NCI-H1092 (cell line): Measurements from ENCODE around the gene NFKBIE.
"Not testable (repeated sequence)": the region's sequence is repeated elsewhere in the genome, so short reads cannot be mapped to it uniquely, and the experiment has no call there.

Experiments
- DNase-seq: peaks from one replicate; lab custom pipeline; 2025; lab: John Stamatoyannopoulos, UW

Gene NFKBIE, protein sequence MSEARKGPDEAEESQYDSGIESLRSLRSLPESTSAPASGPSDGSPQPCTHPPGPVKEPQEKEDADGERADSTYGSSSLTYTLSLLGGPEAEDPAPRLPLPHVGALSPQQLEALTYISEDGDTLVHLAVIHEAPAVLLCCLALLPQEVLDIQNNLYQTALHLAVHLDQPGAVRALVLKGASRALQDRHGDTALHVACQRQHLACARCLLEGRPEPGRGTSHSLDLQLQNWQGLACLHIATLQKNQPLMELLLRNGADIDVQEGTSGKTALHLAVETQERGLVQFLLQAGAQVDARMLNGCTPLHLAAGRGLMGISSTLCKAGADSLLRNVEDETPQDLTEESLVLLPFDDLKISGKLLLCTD

DNA sequence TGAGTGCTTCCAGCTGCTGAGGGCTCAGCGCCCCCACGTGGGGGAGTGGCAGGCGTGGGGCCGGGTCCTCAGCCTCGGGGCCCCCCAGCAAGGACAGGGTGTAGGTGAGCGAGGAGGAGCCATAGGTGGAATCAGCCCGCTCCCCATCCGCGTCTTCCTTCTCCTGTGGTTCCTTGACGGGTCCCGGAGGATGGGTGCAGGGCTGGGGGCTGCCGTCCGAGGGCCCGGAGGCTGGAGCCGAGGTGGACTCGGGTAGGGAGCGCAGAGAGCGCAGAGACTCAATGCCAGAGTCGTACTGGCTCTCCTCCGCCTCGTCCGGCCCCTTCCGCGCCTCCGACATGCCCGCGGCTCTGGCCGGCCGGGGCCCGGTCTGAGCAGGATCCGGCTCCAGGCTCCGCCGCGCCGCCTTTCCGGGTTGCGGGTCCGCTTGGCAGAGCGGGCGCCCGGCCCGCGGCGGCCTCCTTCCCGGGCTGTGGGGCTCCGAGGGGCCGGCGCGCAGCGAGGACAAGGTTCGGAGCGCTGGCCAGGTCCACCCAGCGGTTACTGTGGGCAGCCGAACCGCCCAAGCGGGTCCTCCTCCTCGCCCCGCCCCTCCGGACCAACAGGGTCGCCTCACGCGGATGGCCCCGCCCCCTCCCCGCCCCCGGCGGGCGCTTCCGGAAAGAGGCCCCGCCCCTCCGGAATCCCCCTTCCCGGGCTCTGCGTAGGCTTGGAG is at the start of gene NFKBIE:
Gene NFKBIE (minus strand): TSS at position 545 of the 715 bp plus-strand sequence. CDS start 205 bp downstream, at position 340.
- DNase-seq: peak; percentile 93

DNA sequence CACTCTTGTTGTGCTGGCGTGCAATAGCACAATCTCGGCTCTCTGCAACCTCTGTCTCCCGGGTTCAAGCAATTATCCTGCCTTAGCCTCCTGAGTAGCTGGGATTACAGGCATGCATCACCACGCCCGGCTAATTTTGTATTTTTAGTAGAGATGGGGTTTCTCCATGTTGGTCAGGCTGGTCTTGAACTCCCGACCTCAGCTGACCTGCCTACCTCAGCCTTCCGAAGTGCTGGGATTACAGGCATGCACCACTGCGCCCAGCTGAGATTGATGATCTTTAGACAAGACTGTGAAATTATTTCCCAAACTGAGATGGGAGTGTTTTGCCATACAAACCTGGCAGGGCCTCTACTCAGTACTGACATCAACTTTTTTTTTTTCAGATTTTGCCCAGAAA is 49.3 kb upstream of the NFKBIE start:
- not testable (repeated sequence) for DNase-seq

DNA sequence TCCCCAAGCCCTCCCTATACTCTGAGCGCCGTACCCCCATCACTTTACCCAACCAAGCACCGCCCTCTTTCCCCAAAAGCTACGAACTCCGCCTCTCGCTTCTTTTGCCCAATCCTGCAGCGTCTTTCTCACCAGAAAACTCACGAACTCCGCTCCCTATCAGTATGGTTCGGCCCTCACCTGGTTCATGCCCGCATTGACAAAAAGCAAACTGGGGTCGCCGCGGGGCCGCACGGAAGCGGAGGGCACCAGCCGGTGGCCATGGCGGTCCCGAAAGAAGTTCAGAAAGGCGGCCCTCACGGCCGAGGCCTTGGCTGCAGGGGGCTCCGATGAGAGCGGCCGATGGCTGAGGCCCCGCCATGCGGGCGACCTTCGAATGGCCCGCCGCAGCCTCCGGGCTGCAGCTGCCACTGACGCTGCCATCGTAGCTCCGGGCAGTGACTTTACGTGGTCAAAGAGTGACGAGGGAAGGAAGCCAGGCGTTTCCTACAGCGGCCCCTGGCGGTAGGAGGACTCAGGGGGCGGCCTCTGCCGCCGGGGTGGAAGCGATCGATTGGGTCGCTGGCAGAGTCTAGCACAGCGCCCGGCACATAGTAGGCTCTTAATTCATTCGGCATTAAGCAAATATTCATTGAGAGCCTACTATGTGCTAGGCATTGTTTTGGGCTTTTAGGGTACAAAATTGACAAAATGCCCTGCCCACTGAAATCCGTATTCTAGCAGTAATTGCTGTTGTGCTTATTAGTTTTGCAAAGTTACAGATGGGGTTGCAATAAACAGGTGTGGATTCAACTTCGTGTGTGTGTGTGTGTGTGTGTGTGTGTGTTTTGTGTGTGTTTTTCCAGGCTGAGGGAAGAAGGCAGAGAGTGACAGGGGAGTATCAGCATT is 47.8 kb upstream of the NFKBIE start, which contains the start of gene AARS2:
Gene AARS2 (minus strand): TSS at position 447 of the 888 bp plus-strand sequence. CDS start 24 bp downstream, at position 423.
- DNase-seq: peak; percentile 90

DNA sequence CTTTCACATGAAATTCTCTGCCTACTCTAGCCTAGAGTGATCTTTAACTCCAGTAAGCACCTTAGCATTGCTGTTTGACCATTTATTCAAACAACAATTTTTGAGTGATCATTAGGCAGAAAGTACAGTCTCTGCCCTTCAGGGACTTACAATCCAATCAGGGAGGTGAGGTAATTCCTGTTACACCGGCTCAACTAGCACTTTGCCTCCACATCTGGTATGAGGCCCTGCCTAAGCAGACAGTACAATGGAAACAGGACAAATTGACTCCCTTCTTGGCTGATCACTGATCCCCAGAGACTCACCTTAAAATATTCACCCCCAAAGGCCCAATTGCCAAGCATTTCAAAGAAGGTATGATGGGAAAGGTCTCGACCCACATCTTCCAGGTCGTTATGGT is 46.4 kb upstream of the NFKBIE start:
- no peak for DNase-seq

DNA sequence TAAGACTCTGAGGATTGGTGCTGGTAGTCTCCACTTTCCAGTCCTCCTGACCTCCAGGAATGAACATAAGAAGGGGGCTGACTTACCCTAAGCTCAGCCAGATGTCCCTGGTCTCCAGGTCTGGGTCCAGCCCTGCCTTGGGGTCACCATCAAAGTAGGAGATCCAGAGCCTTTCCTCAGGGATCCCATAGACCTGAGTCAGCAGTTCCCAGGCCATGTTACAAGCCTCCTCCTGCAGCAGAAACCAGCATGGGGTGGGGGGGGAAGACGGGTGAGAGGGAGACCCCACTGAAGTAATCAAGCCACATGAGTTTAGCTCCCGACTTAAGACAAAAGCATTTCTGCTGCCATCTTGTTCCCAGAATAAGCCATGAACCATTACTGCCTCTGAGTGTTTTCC is 46.0 kb upstream of the NFKBIE start:
- no peak for DNase-seq

DNA sequence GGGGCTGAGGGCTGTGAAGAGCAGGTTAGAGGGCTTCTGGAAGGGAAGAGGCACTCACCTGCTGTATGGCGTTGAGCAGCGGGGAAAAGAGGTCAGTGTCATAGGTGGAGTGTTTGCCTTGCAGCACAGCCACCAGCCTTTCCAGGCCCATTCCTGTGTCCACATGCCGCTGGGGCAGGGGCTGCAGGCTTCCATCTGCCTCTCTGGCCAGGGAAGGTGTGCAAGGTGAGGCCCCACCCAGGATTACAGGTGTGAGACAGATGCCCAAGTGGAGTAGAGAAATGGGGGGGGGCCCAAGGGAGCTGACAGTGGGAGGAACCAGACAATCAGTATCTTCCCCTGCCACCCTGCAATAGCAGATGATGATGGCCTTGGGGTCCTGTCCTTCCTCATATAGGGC is 44.9 kb upstream of the NFKBIE start:
- no peak for DNase-seq

DNA sequence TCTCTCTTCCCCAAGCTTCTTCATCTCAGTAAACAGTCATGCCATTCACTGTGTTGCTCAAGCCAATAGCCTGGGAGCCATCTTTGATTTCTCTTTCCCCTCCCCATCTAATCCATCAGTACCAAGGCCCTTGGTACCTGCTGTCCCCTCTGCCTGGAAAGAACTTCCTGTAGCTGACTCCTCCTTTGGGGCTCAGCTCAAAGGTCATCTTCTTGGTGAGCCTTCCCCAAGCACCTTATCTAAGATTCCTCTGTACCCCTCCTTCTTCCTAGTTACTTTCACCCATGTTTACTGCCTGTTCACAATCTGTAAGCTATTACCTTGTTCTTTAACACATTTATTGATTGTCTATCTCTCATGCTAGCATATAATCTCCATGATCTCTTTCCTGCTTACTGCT is 44.3 kb upstream of the NFKBIE start:
- DNase-seq: no peak

DNA sequence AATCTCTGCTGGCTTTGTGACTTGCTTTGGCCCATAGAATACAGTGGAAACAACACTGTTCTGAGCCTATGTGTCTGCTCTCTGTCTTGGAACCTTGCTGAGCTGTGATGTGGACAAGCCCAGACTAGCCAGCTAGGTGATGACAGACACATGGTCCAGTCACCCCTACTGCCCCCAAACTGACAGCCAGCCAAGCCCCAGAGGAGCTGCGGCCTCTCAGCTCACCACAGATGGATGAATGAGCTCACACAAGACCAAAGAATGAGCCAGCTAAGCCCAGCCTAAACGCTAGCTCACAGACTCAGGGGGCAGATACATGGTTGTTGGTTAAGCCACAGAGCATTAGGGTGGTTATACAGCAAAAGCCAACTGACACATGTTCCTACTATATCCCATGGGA is 43.7 kb upstream of the NFKBIE start:
- no peak for DNase-seq

DNA sequence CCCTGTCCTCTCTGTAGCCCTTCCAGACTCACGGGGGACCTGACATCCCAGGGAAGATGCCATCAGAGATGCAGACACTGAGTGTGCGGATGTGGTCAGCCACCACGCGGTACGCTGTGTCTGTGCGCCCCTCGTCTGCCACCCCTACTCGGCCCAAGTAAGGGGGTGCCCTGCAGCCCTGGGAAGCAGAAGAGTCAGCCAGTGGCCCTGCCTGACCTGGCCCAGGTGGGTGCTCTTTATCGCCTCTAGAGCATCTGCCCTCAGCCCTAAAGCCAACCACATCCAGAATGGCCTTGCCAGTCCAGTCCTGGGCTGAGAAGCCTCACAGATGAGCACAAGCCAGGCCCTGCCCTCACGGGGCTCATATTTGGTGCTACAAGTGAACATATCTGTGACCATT is 41.9 kb upstream of the NFKBIE start:
- no peak for DNase-seq

DNA sequence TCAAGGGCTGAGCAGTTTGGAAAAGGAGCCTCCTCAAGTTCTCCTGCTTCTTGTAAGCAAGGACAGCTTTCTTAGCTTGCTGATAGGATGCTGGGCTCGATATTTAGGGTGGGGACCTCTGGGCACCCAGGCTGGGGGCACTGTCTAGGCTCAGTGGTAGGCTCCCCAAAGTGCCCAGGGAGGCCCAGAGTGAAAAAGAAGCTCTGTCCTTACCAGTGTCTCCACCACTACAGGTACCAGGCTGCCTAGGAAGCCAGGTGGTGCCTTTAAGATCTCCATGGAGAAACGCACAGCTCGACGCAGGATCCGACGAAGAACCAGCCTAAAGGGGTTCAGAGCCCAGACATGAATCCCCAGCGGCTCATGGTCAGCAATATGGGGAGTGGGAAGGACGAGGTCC is 41.4 kb upstream of the NFKBIE start:
- DNase-seq: no peak

DNA sequence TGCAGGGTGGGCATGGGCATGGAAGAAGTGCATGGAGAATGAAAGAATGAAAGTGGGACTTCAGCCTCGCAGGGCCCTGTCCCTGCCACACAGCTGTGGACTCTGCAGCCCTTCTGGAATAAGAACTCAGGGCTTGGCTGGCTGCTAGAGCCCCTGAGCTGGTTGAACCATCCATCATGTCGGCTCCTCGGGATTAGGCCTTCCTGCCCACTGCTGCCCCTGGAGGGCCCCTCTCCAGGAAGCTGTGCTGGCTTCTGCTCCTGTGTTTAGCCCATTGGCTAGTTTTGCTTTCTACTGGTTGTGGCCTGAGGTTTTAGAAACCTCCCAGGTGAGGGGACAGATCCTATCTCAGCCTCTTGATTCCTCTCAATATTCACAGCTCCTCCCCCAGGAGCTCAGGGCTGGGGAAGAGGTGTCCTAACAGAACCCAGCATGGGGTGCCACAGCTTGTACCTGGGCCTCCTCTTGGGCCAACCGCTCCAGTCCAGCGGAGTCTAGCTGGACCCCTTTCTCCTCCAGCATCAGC is 39.9 kb upstream of the NFKBIE start:
- DNase-seq: no peak

DNA sequence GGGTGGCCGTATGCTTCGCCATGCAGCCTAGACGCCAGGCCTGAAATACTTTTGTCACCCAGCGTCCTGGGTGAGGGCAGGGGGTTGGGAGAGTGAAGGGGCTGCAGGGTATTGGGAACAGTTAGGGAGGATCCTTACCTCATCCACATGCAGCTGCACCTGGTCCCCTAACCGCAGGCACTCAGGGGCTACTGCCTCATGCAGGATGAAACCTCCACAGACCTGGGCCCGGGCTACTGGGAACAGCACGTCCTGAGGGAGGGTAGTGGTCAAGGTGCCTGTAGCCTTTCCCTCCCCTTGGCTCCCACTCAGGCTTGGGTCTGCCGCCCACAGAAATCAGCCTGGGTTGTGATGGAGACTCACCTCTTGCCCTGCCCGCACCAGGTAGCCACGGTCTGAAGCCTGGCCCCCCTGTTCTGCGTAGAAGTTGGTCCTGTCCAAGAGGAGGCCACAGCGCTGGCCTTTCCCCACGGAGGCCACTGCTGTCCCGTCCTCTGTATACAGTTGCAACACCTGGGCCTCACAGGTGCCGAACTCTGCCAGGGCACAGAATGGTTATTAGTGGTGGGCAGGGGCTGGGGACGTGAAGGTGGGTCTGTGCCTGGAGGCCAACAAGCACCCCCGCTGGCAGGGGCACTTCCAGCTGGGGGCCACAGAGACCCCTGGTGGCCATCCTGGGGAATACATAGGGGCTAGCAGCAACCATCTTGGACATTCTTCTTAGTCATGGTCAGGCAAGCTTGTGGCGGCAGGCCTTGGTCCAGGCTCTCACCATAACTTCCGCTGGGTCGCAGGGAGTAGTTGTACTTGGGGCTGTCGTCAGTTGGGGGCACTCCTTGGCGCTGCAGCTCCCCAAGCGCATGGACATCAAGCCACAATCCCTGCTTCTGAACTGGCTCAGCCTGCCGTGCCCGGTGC is 39.2 kb upstream of the NFKBIE start:
- no peak for DNase-seq

DNA sequence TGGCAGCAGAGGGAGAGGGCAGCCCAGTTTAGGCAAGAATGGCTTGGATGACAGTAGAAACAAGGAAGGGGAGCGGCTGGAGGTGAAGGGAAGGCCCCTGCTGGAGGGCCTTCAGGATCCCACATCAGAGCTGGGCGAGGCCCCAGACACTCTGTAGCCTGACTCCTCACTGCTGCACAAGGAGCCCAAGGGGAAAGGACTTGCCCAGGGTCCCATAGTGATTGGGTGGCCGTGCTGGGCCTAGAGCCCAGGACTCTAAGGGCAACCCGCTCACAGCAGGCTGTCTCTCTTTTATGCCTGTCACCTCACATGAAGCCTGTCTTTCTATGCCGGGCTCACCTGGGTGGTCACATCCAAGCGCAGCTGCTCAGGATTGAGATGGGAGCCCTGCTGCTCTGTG is 38.5 kb upstream of the NFKBIE start:
- no peak for DNase-seq

DNA sequence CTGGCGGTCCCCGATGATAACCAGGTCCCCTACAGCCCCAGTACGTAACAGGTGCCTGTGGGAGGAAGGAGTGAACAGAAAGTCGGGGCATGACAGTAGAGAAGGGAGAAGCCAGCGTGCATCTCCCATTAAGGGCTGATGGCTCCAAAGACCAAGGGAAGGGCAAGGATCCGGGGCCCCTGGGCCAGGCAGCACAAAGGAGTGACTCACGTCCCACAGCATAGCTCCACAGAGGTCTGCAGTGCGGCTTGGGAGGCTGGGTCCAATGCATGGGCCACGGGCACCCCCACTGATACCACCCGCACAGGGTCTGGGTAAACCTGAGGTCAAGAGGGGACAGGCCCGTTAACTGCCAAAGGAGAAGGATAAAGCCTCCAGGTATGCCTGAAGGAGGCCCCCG is 37.5 kb upstream of the NFKBIE start:
- DNase-seq: no peak

DNA sequence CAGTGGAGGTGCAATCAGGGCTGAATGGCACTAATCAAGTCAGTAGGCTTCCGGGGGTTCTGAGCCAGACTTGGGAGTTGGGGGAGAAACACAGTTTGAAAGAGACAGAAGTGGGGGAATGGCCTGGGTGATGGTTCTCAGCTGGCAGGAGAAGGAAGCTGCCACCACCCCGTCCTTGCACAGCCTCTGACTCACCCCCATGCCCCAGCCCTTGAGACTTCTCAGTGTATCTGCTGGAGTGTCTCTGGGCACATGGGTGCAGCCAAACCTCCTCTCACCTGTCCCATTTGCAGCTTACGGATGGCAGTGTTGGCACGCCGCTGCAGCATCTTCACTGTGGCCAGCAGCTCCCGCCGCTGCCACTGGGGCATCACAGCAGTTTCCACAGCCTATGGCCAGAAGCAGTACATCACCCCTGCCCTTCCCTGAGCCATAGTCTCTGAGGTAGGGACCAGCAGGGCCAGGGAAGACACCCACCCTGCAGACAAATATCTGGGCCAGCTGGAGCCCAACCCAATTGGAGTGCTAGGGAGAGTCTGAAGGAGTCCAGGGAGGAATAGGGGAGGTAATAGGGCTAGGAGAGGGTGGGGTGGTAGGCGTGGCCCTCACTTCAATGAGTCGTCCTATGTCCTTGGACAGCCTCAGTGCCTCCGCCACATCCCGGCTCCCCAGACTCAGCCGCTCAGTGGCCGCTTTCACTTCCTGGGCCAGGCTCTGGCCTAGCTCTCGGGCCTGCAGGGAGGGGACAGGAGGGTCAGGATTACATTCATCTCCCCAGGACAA is 36.6 kb upstream of the NFKBIE start:
- DNase-seq: no peak

DNA sequence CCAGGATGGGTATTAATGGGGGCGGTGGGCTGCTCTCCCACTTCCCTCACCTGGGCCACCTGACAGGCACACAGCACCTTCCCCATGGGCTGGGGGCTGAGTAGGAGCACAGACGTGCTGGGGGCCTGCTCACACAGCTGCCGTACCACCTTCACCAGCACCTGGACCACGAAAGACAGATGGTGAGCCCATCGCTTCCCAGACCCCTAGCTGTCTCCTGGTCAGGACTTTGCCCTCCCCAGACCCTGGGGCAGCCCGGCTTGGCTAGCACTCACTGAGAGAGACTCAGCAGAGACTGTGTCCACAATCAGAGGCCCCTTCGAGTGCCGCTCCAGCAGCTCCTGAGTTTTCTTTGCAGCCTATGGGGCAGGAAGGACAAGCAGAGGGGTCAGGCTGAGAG is 35.8 kb upstream of the NFKBIE start:
- DNase-seq: no peak

DNA sequence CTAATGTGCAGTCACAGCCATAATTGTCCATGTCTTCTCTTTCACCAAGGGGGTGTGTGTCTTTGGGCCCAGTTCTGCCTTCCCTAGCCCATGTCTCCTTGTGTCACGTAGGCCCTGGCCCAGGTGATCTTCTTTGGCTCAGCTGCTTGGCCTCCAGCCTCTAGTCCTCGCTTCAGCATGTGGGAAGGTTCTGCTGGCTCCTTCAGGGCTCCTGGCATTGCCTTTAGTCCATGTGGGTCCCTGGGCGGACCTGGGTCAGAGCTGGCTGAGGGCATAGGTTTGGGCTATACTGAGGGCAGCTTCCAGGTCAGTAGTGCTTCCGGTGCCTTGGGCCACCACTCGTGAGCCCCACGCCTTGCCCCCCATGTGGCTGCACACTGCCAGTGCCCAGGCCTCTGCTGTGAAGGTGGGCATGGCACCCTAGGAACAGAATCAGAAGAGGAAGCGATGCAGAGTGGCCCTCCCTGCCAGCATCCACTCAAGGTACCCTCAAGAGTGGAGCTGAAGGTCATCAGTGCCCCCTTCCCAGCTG is 35.0 kb upstream of the NFKBIE start:
- no peak for DNase-seq

DNA sequence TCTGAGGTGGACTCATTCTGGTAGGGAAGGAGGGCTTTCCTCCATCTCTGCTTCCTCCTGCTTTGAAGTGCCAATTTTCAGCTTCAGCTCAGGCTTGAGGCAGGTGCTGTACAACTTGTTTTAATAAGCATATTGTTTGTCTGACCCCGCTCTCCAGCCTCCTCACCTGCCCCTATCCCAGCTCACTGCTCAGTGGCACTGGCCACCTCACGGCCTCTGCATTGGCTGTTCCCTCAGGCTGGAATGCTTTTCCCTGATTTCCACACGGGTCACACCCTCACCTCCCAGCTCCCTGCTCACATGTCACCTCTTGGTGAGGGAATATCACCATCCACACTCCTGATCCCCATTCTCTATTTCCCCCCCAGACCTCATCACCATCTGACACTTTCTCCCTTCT is 33.5 kb upstream of the NFKBIE start:
- no peak for DNase-seq

DNA sequence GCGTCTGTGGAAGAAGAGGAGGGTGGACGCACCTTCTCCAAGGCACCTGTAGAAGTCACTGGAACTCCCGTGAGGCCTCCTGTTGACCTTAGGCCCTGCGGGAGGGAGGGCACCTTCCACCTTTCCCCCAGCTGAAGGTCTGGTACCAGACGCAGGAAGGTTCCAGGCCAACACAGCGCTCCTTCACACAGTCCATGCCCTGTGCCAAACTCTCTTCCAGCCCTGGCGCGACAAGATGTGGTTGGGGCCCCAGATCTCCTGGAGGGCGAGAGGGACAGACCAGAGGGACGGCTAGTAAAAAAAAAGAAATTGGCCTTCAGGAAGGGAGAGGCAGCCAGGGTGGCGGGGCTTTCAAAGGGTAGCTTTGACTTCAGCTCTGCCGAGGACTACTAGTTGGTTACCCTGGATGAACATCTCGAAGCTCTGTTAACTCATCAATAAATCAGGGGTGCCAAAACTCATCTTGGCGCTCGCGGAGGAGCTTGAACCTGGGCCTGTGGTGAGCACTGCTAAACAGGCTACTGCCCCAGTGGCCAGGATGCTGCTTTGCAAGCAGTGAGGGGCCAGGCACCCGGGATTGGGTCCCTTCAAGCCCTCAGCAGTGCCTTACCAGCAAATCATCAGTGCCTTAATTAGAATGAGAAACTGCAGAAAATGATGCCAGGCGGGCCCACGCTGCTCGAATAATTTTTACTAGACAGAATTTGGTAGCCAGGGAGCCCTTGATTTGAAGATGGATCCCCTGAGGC is 32.9 kb upstream of the NFKBIE start:
- DNase-seq: no peak
